HepG2 (cell line): ENCODE measurements around the gene ECM1. TPM values are rescaled to one million over a fixed set of nuclear protein-coding genes. Genes with fewer than 3 reads are reported as not detected.
A peak's percentile ranks its signal among the peaks of the same experiment; 100 is the strongest.

Source experiments
- ATAC-seq: fragments of 200-7000 bp; cut with Tn5 transposase; 3 replicates; pipeline ENCODE4 v1.9.1; 2020; ENCODE audit warnings: mild to moderate bottlenecking, moderate library complexity
- BruUV-seq: library from RNA; stranded (reverse); fragments of 400-500 nt; replicated peaks from 2 replicates; lab custom pipeline; 2021; lab: Mats Ljungman, UMichigan
- CTCF ChIA-PET: fragments of 300-600 bp; formaldehyde crosslinking; extraction: SDS; loops from one replicate; lab custom pipeline; 2021; ENCODE audit warnings: low total read pairs, inconsistent platforms, low intra/inter-chr PET ratio; lab: Yijun Ruan, JAX
- POLR2A ChIA-PET: fragments of 350-600 bp; sonication (Branson Sonifier 250); formaldehyde crosslinking; loops from one replicate; lab custom pipeline; 2020; ENCODE audit warnings: antibody characterized with exemption, inconsistent platforms; lab: Yijun Ruan, JAX
- DNase-seq: peaks from one replicate; pipeline ENCODE4 v3.0.0-alpha.2; 2015; ENCODE audit warnings: low spot score
- FAIRE-seq: peaks from 3 replicates; lab custom pipeline; 2011; peaks lifted over from hg19 to GRCh38; lab: Jason Lieb, UNC
- H2AFZ ChIP-seq: one replicate; pipeline ENCODE4 v1.6.1; 2011; ENCODE audit warnings: low read length, inconsistent platforms
- H3K27ac ChIP-seq: fragments of 300-600 bp; 3 replicates; pipeline ENCODE4 v1.8.0; 2011; ENCODE audit warnings: mixed run types, mild to moderate bottlenecking, mixed read lengths, low read length, inconsistent platforms; ENCODE audit not compliant: insufficient read depth; ENCODE audit errors: extremely low read length
- H3K27me3 ChIP-seq, 2 experiments: fragments of 200-600 bp in 1 of 2; 2 replicates in 1 of 2; 3 replicates in 1 of 2; pipeline versions ENCODE4 v1.6.0 to v1.8.0; 2011; ENCODE audit warnings: low read length in 2 of 2, mild to moderate bottlenecking in 2 of 2, moderate library complexity in 2 of 2, inconsistent platforms in 1 of 2; ENCODE audit not compliant: insufficient read depth in 2 of 2, control insufficient read depth in 1 of 2
- H3K36me3 ChIP-seq, 2 experiments: fragments of 200-600 bp in 1 of 2; replicated peaks in 1 of 2; 2 replicates in 1 of 2; 3 replicates in 1 of 2; pipeline versions ENCODE4 v1.5.1 to v1.8.0; 2011; ENCODE audit warnings: low read length in 2 of 2, inconsistent platforms in 1 of 2; ENCODE audit not compliant: insufficient read depth in 2 of 2, control insufficient read depth in 1 of 2
- H3K4me1 ChIP-seq: 2 replicates; pipeline ENCODE4 v1.5.1; 2012; ENCODE audit warnings: low read length, inconsistent platforms; ENCODE audit not compliant: insufficient read depth
- H3K4me2 ChIP-seq: 2 replicates; pipeline ENCODE4 v1.6.0; 2011; ENCODE audit warnings: low read depth, low read length, inconsistent platforms
- H3K4me3 ChIP-seq, 3 experiments: fragments of 200-600 bp in 1 of 3; sonication (generic), shearing (Covaris generic) in 1 of 3; replicated peaks in 1 of 3; 2 replicates each; pipeline ENCODE4 v1.5.1; 2011 to 2016; ENCODE audit warnings: low read length in 3 of 3, inconsistent platforms in 2 of 3, low read depth in 2 of 3, mild to moderate bottlenecking in 2 of 3, control low read depth in 1 of 3, mixed read lengths in 1 of 3; ENCODE audit not compliant: insufficient read depth in 1 of 3
- H3K79me2 ChIP-seq: one replicate; pipeline ENCODE4 v1.6.1; 2011; ENCODE audit warnings: low read length, inconsistent platforms; ENCODE audit not compliant: insufficient read depth
- H3K9ac ChIP-seq: 2 replicates; pipeline ENCODE4 v1.6.0; 2011; ENCODE audit warnings: mild to moderate bottlenecking, low read depth, low read length, inconsistent platforms; ENCODE audit not compliant: insufficient read depth
- H3K9me3 ChIP-seq: 2 replicates; pipeline ENCODE4 v1.5.1; 2012; ENCODE audit warnings: mild to moderate bottlenecking, low read length
- H4K20me1 ChIP-seq: 2 replicates; pipeline ENCODE4 v1.6.0; 2011; ENCODE audit warnings: inconsistent platforms, mild to moderate bottlenecking, low read length, moderate library complexity; ENCODE audit not compliant: insufficient read depth
- HNRNPL ChIP-seq: fragments of 200-400 bp; formaldehyde crosslinking; IDR thresholded peaks from 2 replicates; pipeline ENCODE4 v1.6.1; 2017; ENCODE audit warnings: mild to moderate bottlenecking, low read depth, low read length
- KAT8 ChIP-seq: IDR thresholded peaks from 2 replicates; pipeline ENCODE4 v1.6.1; 2016; ENCODE audit warnings: missing genetic modification reagents, missing compliant biosample characterization
- KDM4B ChIP-seq: sonication (generic); formaldehyde crosslinking; IDR thresholded peaks from 2 replicates; pipeline ENCODE4 v1.4.0; 2020; ENCODE audit warnings: missing genetic modification reagents
- TEAD3 ChIP-seq: optimal IDR thresholded peaks from 2 replicates; pipeline ENCODE3; 2016; ENCODE audit warnings: borderline replicate concordance
- ZFP36L1 ChIP-seq: sonication (generic); formaldehyde crosslinking; IDR thresholded peaks from 2 replicates; pipeline ENCODE4 v1.8.0; 2022; ENCODE audit warnings: mild to moderate bottlenecking, missing genetic modification reagents, moderate library complexity
- ZNF20 ChIP-seq: sonication (generic); formaldehyde crosslinking; IDR thresholded peaks from 2 replicates; pipeline ENCODE4 v1.4.0; 2020; ENCODE audit warnings: mild to moderate bottlenecking, moderate library complexity, missing genetic modification reagents
- ZNF816 ChIP-seq: sonication (generic); formaldehyde crosslinking; IDR thresholded peaks from 2 replicates; pipeline ENCODE4 v1.8.0; 2022; ENCODE audit warnings: missing genetic modification reagents, mild to moderate bottlenecking, borderline replicate concordance
- WGBS: methylation state at CpG from one replicate; pipeline ENCODE4 v1.1.6; 2017; ENCODE audit warnings: low lambda C conversion rate; 5-methylcytosine and 5-hydroxymethylcytosine counted together
- in situ Hi-C: cut with HindIII; loops from 2 replicates; pipeline ENCODE4 v1.10.0; 2017; ENCODE audit warnings: low pct_unique_long_range_greater_than_20kb; ENCODE audit not compliant: extremely low pct_ligation_motif_present
- intact Hi-C: fragments of 100-400 bp; cut with micrococcal nuclease; formaldehyde crosslinking; loops from one replicate; pipeline ENCODE4 v1.10.0; 2022; ENCODE audit not compliant: unreplicated experiment
- polyA plus RNA-seq, 8 experiments: library from polyadenylated mRNA; depleted of rRNA in 3 of 8; stranded (reverse) in 7 of 8; unstranded in 1 of 8; fragments of >200 nt; fragmentation: Illumina TruSeq in 4 of 8; extraction: Trizol in 4 of 8; gene quantifications; 2 replicates each; pipeline versions ENCODE4 v1.2.1 to v1.2.3, GENCODE V29; 2011 to 2016; ENCODE audit warnings: low read depth in 4 of 8, missing spikeins in 1 of 8, mixed read lengths in 1 of 8; ENCODE audit not compliant: insufficient read depth in 1 of 8
- total RNA-seq, 5 experiments: library from RNA; depleted of rRNA; stranded (reverse); fragments of >200 nt; fragmentation: Illumina TruSeq; extraction: Trizol; gene quantifications; 2 replicates each; pipeline ENCODE4 v1.2.3, GENCODE V29; 2016; ENCODE audit warnings: low read depth in 1 of 5

Gene ECM1
- total and polyA plus RNA-seq, 2 of the 13 experiments (the other 11 are each of a cell fraction or from before 2014, with no cell fraction given): 0.42 to 1.0 TPM

GRCh38 chr1:150535511-150536287 lies 27.8 kb downstream of the ECM1 start:
- Histone ChIP-seq H3K79me2 (no peaks in the 10 kb centered on the region), H3K9ac (no peak overlapping the region), H2AFZ (no peak overlapping the region), H3K36me3 (no peaks in the 10 kb centered on the region), H3K4me2 (0 out of 2 replicates have a peak overlapping the region, but pooled peaks have one; percentile 10), H4K20me1 (no peaks in the 10 kb centered on the region), H3K27ac (peak overlapping the region; percentile 7), H3K4me3 (no peak overlapping the region), H3K27me3 (no peaks in the 10 kb centered on the region; a peak in 1 of 5 replicates), H3K4me1 (peaks cover 84% of the 10 kb centered on the region), H3K9me3 (no peaks in the 10 kb centered on the region)
- DNase-seq (no peak), ATAC-seq (no peak), FAIRE-seq (no peak)
- peak; percentile 80 for TF ChIP-seq TEAD3 (CRISPR knock-in tag)
- TF ChIP-seq ZNF20 (CRISPR knock-in tag): no peak
- ChIA-PET POLR2A (interaction anchor here (2.4 kb wide), 1 partner anchor 26 kb away, joined by 10 read pairs; no protein-coding TSS in a partner anchor), CTCF (no interaction called here)
- 65% methylated on average over 12 of the region's 14 CpGs for WGBS
- in situ Hi-C loops (loop anchor here (10.0 kb wide), 1 partner anchor 281 kb away; the partner anchor contains the start of gene CA14), intact Hi-C loops (no loop called here)
- BruUV-seq: no TSS peak

- FAIRE-seq: no peak
- H3K9ac ChIP-seq: no peak overlapping the region
Observed at GRCh38 chr1:150536836-150537731, 29.2 kb downstream of the ECM1 start.

More at GRCh38 chr1:150536836-150537731, 29.2 kb downstream of the ECM1 start:
- ATAC-seq (no peak), DNase-seq (no peak)
- WGBS: 66% methylated on average over 11 of the region's 12 CpGs
- no peaks in the 10 kb centered on the region for H4K20me1 ChIP-seq
- no peak overlapping the region for H3K27ac ChIP-seq
- H3K9me3 ChIP-seq: no peaks in the 10 kb centered on the region
- BruUV-seq: no TSS peak
- no peaks in the 10 kb centered on the region for H3K79me2 ChIP-seq
- peaks cover 71% of the 10 kb centered on the region for H3K4me1 ChIP-seq
- intact Hi-C loops: no loop called here
- no peaks in the 10 kb centered on the region; a peak in 1 of 5 replicates for H3K27me3 ChIP-seq
- no peak overlapping the region for H2AFZ ChIP-seq
- H3K4me3 ChIP-seq: no peak overlapping the region
- H3K36me3 ChIP-seq: no peaks in the 10 kb centered on the region
- CTCF ChIA-PET: no interaction called here
- peak overlapping the region; percentile 53; the same call in 1 of the 2 replicates for H3K4me2 ChIP-seq
- POLR2A ChIA-PET: interaction anchor here (0.9 to 2.4 kb wide), 3 partner anchors 13 to 25 kb away, joined by 3 to 10 read pairs (median 6); partner anchors contain the start of genes ADAMTSL4 and FALEC
- TF ChIP-seq KAT8 (CRISPR knock-in tag): no peak
- TF ChIP-seq HNRNPL: no peak
- no peak for TF ChIP-seq ZFP36L1 (CRISPR knock-in tag)
- TF ChIP-seq ZNF816: no peak
- TF ChIP-seq KDM4B: no peak
- TF ChIP-seq, all 625 proteins: peak for 0
- in situ Hi-C loops: loop anchor here (10.0 kb wide), 1 partner anchor 282 kb away; the partner anchor contains the start of gene CA14
